HepG2 (cell line): ENCODE data around the gene STAT5A.

Experiments used
- ZNF7 ChIP-seq: IDR thresholded peaks from 2 replicates; pipeline ENCODE4 v1.6.1; 2016; ENCODE audit warnings: missing biosample characterization, missing genetic modification reagents
- TF ChIP-seq, protein P1 (sequence below): sonication (generic); formaldehyde crosslinking; IDR thresholded peaks from 2 replicates; pipeline ENCODE4 v1.4.0; 2020; ENCODE audit warnings: missing genetic modification reagents, borderline replicate concordance

DNA sequence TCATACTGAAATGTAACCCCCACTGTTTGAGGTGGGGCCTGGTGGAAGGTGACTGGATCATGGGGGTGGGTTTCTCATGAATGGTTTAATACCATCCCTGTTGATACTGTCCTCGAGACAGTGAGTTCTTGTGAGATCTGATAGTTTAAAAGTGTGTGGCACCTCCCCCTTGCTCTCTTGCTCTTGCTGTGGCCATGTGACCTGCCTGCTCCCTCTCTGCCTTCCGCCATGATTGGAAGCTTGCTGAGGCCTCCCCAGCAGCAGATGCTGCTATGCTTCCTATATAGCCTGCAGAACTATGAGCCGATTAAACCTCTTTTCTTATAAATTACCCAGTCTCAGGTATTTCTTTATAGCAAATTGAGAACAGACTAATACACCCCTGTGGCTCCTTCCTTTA, 59.3 kb downstream of the STAT5A start:
- TF ChIP-seq, protein P1, sequence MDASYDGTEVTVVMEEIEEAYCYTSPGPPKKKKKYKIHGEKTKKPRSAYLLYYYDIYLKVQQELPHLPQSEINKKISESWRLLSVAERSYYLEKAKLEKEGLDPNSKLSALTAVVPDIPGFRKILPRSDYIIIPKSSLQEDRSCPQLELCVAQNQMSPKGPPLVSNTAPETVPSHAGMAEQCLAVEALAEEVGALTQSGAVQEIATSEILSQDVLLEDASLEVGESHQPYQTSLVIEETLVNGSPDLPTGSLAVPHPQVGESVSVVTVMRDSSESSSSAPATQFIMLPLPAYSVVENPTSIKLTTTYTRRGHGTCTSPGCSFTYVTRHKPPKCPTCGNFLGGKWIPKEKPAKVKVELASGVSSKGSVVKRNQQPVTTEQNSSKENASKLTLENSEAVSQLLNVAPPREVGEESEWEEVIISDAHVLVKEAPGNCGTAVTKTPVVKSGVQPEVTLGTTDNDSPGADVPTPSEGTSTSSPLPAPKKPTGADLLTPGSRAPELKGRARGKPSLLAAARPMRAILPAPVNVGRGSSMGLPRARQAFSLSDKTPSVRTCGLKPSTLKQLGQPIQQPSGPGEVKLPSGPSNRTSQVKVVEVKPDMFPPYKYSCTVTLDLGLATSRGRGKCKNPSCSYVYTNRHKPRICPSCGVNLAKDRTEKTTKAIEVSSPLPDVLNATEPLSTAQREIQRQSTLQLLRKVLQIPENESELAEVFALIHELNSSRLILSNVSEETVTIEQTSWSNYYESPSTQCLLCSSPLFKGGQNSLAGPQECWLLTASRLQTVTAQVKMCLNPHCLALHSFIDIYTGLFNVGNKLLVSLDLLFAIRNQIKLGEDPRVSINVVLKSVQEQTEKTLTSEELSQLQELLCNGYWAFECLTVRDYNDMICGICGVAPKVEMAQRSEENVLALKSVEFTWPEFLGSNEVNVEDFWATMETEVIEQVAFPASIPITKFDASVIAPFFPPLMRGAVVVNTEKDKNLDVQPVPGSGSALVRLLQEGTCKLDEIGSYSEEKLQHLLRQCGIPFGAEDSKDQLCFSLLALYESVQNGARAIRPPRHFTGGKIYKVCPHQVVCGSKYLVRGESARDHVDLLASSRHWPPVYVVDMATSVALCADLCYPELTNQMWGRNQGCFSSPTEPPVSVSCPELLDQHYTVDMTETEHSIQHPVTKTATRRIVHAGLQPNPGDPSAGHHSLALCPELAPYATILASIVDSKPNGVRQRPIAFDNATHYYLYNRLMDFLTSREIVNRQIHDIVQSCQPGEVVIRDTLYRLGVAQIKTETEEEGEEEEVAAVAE (CRISPR knock-in tag), result no peak
- no peak for TF ChIP-seq ZNF7
